Measurements from ENCODE around the gene MLIP.

GRCh38 chr6:54192993-54193392 lies 81.8 kb downstream of the MLIP start:
- TF ChIP-seq CTCF (IDR thresholded peaks at IDR 0.05; ENCODE audit: low read depth, low read length, missing input control) (no peak), YY1 (IDR thresholded peaks at IDR 0.05) (no peak), SP1 (IDR thresholded peaks at IDR 0.05) (no peak), RAD21 (IDR thresholded peaks at IDR 0.05) (no peak), MAX (IDR thresholded peaks at IDR 0.05) (no peak), TAF1 (conservative IDR thresholded peaks at IDR 0.05) (no peak), EGR1 (IDR thresholded peaks at IDR 0.05; ENCODE audit: low read depth in 2 of 2) (no peak), JUND (IDR thresholded peaks at IDR 0.05) (no peak)
- TF ChIP-seq, protein P1, sequence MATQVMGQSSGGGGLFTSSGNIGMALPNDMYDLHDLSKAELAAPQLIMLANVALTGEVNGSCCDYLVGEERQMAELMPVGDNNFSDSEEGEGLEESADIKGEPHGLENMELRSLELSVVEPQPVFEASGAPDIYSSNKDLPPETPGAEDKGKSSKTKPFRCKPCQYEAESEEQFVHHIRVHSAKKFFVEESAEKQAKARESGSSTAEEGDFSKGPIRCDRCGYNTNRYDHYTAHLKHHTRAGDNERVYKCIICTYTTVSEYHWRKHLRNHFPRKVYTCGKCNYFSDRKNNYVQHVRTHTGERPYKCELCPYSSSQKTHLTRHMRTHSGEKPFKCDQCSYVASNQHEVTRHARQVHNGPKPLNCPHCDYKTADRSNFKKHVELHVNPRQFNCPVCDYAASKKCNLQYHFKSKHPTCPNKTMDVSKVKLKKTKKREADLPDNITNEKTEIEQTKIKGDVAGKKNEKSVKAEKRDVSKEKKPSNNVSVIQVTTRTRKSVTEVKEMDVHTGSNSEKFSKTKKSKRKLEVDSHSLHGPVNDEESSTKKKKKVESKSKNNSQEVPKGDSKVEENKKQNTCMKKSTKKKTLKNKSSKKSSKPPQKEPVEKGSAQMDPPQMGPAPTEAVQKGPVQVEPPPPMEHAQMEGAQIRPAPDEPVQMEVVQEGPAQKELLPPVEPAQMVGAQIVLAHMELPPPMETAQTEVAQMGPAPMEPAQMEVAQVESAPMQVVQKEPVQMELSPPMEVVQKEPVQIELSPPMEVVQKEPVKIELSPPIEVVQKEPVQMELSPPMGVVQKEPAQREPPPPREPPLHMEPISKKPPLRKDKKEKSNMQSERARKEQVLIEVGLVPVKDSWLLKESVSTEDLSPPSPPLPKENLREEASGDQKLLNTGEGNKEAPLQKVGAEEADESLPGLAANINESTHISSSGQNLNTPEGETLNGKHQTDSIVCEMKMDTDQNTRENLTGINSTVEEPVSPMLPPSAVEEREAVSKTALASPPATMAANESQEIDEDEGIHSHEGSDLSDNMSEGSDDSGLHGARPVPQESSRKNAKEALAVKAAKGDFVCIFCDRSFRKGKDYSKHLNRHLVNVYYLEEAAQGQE (IDR thresholded peaks at IDR 0.05): no peak
